ENCODE measurements around the gene NHSL1. TPM values are rescaled to one million over a fixed set of nuclear protein-coding genes. Genes with fewer than 3 reads are reported as not detected.

NHSL1 gene
- total RNA-seq, 1 donor from 2014 or later: 1.2 TPM

DNA sequence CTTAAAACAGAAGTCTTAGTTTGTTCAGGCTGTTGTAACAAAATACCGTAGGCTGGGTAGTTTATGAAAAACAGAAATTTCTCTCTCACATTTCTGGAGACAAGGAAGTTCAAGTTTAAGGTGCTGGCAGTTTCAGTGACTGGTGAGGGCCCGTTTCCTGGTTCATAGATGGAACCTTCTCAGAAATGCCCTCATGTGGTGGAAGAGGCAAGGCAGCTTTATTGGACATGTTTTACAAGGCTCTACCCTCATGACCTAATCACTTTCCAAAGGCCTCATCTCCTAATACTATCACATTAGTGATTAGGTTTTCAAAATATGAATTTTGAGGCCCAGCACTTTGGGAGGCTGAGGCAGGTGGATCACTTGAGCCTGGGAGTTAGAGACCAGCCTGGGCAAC, 92.9 kb downstream of the NHSL1 start:
- intact Hi-C loops (cut with micrococcal nuclease): loop anchor here (10.0 kb wide), 4 partner anchors 288 to 758 kb away; no protein-coding TSS in a partner anchor

DNA sequence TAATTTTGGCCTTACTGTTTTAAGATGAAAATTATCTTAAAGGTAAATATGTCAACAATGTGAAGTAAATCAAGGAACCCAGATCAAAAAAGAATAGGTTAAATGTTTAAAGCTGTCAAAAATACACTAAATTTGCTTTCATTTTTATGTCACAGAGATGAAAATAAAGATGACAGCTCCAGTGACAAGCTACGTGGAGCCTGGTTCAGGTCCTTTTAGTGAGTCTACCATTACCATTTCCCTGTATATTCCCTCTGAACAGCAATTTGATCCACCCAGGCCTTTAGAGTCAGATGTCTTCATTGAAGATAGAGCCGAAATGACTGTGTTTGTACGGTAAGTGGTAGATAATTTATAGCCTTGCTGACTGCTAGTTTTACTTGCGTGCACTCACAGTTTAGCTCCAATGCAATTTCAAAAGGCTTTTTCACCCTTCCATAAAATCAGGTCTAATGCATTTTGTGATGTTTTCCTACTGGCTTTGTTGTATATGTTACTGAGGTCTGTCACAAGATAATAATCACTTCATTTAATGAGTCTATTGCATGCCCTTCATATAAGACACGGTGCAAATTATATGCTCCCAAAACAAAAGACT, 93.4 kb downstream of the NHSL1 start:
- intact Hi-C loops (cut with micrococcal nuclease): loop anchor here (2.0 to 10.0 kb wide), 6 partner anchors 183 to 759 kb away; partner anchors contain the start of gene ARFGEF3

- intact Hi-C loops (cut with micrococcal nuclease): loop anchor here (1.0 to 10.0 kb wide), 14 partner anchors 50 to 1188 kb away; partner anchors contain the start of genes ARFGEF3, CCDC28A, IFNGR1 and REPS1
Observed at GRCh38 chr6:138404666-138405337, 94.5 kb downstream of the NHSL1 start.

- intact Hi-C loops (cut with micrococcal nuclease): loop anchor here (1.0 to 10.0 kb wide), 15 partner anchors 7 to 1187 kb away; partner anchors contain the start of genes ARFGEF3, CCDC28A, IFNGR1 and REPS1
Observed at GRCh38 chr6:138403801-138404665, 95.3 kb downstream of the NHSL1 start, which contains the start of gene HEBP2. HEBP2 (plus strand) TSS chr6:138404223; CDS start chr6:138404496, 273 bp downstream.

DNA sequence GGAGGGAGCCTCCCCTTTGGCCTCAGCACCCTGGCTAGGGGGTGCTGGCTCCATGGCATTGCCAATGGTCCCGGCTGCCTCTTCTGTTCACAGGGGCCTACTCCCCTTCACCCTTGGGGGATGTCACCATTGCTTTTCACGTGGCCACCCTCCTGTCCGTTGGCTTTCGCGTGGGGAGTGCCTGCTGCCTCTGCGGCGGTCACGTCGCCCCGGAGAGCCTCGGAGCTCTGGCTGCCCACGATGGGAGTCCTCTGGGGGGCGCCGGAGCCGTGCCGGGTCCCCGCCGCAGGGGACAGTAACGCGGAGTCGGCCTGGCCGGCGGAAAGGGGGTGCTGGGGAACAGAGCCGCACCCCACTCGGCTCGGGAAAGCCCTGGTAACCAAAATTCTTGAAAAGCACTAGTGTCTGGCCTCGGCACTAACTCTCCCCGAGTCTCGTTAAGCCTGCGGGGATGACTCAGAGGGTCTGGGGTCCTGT, 95.9 kb downstream of the NHSL1 start:
- intact Hi-C loops (cut with micrococcal nuclease): loop anchor here (1.0 to 10.0 kb wide), 8 partner anchors 8 to 1186 kb away; partner anchors contain the start of gene IFNGR1

GRCh38 chr6:138402838-138403187, 96.5 kb downstream of the NHSL1 start:
- intact Hi-C loops (cut with micrococcal nuclease): loop anchor here (1.0 to 10.0 kb wide), 8 partner anchors 8 to 1186 kb away; partner anchors contain the start of gene IFNGR1

DNA sequence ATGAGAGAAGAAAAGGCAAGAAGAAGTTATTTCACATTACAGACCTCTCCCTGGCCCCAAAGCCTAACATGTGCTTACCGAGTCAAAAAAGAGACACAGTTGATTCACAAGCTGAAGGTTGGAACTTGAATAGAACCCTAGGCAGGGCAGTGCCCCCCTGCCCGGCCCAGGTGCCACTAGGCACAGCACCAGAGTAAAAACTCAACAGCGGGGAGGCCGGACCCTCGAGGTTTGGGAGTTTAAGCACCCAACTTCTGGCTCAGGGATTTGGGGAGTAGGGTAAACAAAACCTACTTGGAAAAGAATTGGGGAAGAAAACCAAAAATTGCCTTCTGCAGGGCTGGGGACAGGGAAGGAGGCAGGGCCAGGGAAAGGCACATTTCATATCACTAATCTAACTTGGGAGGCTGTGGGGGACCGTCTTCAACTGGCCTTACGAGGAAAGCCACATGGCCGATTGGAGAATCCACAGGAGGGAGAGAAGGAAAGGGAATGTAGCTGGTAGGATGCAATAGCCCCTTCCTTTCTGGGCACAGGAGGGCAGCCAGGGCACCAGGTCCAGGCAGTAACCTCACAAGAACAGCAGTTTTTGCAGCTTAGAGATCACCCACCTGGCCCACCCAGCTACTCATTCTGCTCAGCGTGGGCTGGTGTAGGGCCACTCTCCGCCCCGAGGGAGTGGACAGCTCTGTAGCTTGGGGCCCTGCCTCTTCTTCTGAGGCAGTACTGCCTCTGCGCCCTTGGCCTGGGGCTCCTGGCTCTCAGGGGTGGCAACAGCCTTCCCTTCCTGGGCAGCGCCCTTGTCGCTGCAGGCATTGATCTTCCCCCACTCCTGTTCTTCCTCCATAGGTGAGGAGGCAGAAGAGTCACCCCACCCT, 97.1 kb downstream of the NHSL1 start:
- intact Hi-C loops (cut with micrococcal nuclease): loop anchor here (5.0 to 10.0 kb wide), 7 partner anchors 293 to 1185 kb away; partner anchors contain the start of gene IFNGR1

- intact Hi-C loops (cut with micrococcal nuclease): loop anchor here (5.0 to 10.0 kb wide), 7 partner anchors 294 to 1183 kb away; partner anchors contain the start of gene IFNGR1
Observed at GRCh38 chr6:138400326-138400725, 99.0 kb downstream of the NHSL1 start.

DNA sequence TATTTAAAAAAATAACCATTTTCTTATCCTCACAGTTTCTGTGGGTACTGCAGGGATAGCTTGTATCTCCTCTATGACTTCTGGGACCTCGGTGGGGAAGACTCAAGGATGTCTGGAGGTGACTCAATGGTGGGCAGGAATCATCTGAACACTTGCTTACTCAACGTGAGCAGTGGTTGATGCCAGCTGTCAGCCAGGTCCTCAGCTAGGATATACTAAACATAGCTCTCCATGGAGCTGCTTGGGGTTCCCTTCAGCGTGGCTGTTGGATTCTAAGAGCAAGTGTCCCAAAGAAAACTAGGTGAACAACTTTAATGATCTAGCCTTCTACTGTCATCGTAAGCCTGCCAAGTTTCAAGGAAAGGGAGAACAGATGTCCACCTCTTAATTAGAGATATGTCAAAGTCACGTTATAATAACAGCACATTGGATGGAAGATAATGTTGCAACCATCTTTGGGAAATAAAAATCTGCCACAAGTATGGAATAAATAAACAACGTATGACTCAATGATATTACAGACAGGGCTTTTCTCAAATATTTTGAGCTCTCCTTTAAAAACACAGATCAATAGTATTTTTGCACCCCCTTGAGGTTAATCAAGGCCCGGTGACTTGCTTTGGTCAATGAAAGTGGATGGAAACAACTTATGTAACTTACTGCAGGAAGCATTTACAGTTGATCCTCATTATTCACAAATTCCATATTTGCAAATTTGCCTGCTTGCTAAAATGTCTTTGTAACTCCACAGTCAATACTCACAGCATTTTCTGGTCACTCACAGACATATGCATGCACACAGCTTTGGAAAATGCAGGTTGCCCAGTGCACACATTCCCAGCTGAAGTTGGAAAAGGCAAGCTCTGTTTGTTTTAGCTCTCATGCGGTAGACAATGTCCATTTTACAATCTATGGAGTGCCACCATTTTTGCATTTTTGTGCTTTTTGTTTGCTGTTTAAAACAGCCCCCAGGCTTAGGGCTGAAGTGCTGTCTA, 101.9 kb downstream of the NHSL1 start:
- intact Hi-C loops (cut with micrococcal nuclease): no loop called here

GRCh38 chr6:138396709-138397108, 102.6 kb downstream of the NHSL1 start:
- intact Hi-C loops (cut with micrococcal nuclease): no loop called here

DNA sequence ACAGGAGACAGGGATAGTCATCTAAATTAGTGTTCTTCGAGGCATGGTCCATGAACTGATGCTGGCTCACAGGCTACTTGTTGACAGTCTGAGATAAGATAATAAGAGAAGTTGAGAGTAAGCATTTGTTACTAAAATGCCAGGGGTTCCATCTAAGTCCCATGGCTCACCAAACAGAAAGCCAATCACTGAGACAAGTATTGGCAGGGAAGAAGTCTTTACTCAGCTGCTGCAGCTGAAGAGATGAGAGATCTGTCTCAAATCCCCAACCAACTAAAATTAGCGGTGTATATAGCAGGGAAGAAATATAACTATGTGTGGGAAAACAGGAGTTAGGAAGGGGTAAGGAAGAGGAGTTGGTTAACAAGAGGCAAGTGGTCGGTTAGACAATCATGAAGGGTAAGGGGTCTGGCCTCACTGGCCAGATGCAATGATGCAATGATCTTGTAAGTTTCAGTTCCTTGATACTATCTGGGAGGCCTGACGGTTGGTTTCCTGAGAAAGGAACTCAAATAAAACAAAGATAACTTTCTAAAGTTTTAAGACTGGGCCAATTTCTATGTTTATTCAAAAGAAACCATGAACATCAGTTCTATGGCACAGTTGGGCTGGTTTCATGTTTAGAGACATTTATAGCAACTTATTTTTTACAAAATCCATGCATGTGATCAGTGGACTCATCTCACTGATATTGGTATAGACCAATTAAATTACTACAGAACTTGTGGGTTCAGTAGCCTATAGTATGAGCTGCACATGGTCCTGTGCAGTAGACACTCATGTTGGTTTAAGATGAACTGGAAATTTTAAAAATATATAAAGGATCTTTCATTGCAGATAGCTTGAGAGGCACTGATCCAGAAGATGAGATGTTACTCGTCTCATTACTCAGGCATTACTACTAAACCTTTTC, 105.2 kb downstream of the NHSL1 start:
- intact Hi-C loops (cut with micrococcal nuclease): no loop called here

GRCh38 chr6:138389551-138389950, 109.7 kb downstream of the NHSL1 start:
- intact Hi-C loops (cut with micrococcal nuclease): no loop called here

DNA sequence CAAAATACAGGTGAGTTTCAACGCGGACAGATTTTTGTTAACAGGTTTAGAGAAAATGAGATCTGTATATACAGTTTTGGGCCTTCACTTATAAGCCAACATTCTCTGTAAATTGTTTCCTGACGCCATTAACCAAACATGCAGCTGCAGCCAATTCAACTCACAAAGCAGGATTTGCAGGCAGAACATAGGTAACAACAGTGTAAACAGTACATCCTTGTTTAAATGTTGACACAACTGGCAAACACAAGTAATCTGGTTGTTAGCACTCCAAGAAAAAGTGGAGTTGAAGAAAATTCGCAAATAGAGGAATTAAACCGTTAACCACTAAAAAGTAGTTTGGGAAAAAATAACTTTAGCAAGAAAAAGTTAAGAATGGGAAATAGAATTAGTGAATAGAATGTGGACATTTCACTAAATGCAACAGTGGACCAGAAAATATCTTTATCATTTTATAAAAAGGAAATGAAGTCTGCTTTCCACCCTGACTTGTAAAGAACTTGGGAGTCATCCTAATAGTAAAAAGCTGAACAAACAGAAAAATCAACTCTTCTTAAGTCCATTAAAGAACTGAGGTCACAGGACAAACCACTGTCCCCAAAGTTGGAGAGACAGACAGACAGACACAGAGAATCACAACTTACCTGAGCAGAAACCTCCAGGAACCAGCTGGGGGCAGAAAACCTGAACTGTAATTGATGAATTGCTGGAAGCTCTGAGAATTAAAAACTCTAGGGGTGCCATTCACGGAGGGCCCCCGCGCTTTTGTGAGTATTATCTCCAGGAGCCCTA, 111.5 kb downstream of the NHSL1 start:
- intact Hi-C loops (cut with micrococcal nuclease): no loop called here

DNA sequence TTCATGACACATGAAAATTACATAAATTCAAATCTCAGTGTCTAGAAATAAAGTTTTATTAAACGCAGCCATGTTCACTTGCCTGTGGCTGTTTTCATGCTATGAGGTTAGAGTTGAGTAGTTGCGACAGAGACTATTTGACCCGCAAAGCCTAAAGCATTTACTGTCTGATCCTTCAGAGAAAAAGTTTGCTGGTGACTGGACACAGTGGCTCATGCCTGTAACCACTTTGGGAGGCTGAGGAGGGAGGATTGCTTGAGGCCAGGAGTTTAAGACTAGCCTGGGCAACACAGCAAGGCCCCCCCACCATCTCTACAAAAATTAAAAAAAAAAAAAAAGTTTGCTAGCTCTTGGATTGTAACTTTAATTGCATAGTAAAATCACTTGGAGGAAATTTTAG, 112.4 kb downstream of the NHSL1 start:
- intact Hi-C loops (cut with micrococcal nuclease): no loop called here

DNA sequence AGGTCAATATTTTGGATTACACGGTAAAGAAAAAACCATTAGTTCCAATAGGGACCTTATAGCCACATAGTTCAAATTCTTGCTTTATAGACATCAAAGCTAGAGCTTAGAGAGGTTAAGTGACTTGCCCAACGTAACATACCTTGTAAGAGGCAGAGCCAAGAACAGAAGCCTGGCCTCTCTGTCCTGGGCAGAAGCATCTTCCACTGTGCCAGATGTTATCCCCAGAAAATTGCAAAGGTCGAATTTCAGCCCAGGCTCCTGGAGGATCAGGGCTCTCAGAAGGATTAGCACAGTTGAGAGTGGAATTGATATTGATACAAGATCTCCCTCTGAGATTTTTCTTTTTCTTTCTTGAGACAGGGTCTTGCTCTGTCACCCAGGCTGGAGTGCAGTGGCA, 115.5 kb downstream of the NHSL1 start:
- intact Hi-C loops (cut with micrococcal nuclease): no loop called here

GRCh38 chr6:138382498-138383265, 116.6 kb downstream of the NHSL1 start:
- intact Hi-C loops (cut with micrococcal nuclease): no loop called here

Data from T-helper 1 cell treated with Interleukin-12 subunit alpha and Interleukin-12 subunit beta and Interleukin-4 antibody, amounts not matched to agents 30 ng/mL and 1 ng/mL, for 36 hours (primary cell).